ENCODE results near the gene JUND. TPM values are rescaled to one million over a fixed set of nuclear protein-coding genes. Genes with fewer than 3 reads are reported as not detected.

JUND gene
- total RNA-seq, 2 experiments from 2014 or later, result 254 to 311 TPM

DNA sequence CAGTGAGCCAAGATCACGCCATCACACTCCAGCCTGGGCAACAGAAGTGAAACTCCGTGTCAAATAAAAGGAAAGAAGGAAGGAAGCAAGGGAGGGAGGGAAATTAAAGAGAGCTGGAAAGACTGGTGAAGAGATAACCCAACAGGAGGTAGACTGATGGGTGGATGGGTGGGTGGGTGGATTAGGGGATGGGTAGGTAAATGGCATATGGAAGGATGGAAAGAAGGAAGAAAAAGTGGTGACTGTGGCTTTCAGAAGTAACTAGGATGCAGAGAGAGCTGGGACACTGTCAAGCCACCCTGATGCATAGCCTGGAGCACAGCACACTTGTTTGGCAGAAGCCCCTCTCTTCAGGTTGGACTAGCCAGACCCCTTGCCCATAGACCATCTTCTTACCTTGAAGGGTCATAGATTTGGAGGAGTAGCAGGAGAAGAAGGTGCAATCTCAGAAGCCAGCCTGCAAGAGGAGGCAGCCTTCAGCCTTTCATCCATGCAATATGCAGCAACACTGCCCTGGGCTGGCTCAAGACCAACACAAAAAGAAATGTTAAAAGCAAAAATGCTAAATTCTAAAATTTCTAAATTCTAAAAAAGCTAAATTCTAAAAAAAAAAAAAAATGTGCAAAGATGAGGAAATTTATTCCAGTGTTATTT, 12.2 kb downstream of the JUND start:
- H3K27ac Mint-ChIP-seq, result no peak overlapping the region

DNA sequence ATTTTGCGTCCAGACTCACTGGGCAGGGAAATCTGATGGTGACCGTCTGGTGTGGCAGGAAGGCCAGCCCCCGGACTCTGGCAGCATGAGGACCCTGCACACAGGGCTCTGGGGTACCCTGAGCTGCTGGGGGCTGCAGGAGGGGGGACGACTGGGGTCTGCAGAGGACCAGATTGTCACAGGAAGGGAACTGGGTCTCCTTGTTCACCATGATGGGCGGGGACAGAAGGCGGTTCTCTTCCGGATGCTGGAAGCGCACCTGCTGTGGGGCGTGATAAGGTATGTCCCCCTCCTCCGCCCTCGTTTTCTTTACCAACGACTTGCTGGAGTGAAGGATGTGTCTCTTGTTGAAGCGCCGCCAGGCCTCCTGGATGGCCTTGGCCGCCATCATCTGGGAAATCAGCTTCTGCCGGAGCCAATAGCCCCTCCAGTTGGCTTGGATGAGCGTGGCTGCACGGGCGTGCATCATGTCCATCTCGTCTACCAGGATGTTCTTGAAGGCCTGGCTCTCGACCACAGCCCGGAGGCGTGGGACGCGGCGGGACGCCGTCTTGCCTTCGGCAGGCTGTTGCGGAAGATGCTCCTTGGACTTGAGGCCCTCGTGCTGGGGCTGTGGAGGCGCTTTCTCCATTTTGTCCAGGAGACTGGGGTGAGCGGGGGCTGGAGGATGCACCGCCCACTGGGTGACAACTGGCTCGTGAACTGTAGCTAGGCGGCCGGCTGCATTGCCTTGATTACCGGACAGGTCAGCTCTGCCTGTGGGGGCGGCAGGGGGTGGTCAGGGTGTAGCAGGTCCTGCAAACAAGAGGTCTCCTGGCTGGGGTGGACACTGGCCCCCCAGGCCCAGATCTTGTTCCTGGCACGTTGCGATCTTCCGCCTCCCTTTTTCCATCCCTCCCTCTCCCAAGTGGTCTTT, 14.4 kb downstream of the JUND start:
- H3K36me3 Mint-ChIP-seq (ENCODE audit: low read depth), result peaks cover 4% of the 10 kb centered on the region
- ATAC-seq, result no peak
- POLR2A ChIA-PET, result no interaction called here
- no peak overlapping the region for H3K27ac Mint-ChIP-seq
- no peaks in the 10 kb centered on the region for H3K9me3 Mint-ChIP-seq (ENCODE audit: low read depth)
- no peaks in the 10 kb centered on the region for H3K27me3 Mint-ChIP-seq
- intact Hi-C loops (cut with DNase I, micrococcal nuclease), result no loop called here
- no peak for DNase-seq
- peaks cover 2% of the 10 kb centered on the region for H3K4me1 Mint-ChIP-seq
- no peak overlapping the region for H3K4me3 Mint-ChIP-seq
- CTCF ChIA-PET, result no interaction called here

More for the DNA sequence above, 12.2 kb downstream of the JUND start:
- intact Hi-C loops (cut with DNase I, micrococcal nuclease), result no loop called here
- Mint-ChIP-seq H3K36me3 (ENCODE audit: low read depth) (peaks cover 4% of the 10 kb centered on the region), H3K27me3 (no peaks in the 10 kb centered on the region), H3K4me3 (no peak overlapping the region), H3K9me3 (ENCODE audit: low read depth) (no peaks in the 10 kb centered on the region), H3K4me1 (peaks cover 3% of the 10 kb centered on the region)
- no peak for DNase-seq
- POLR2A ChIA-PET, result interaction anchor here (0.6 kb wide), 2 partner anchors 9 to 83 kb away, joined by 3 to 4 read pairs; no protein-coding TSS in a partner anchor
- ATAC-seq, result no peak
- CTCF ChIA-PET, result interaction anchor here (0.6 to 1.9 kb wide), 12 partner anchors 8 to 529 kb away, joined by 3 to 9 read pairs (median 3); no protein-coding TSS in a partner anchor

DNA sequence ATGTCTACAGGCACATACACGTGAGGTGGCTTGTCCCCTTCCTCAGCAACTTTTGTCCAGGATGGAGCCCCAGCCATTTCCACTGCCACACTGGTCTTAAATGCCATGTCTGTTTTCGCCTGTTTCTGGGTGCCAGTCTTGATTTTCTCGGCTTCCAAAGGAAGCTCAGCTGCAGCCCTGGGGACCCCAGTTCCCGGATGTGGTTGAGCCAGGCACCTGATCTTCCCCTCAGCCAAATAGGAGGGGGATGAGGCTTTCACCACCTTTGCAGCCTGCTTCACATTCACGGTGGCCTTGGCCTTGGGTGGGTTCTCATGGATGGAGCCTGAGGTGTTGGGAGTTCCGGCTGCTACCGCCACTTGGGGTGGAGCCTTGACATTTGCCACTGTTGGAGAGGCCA, 15.8 kb downstream of the JUND start:
- Mint-ChIP-seq H3K4me3 (no peak overlapping the region), H3K27me3 (no peaks in the 10 kb centered on the region), H3K36me3 (ENCODE audit: low read depth) (peaks cover 4% of the 10 kb centered on the region), H3K27ac (no peak overlapping the region), H3K4me1 (peaks cover 2% of the 10 kb centered on the region), H3K9me3 (ENCODE audit: low read depth) (no peaks in the 10 kb centered on the region)
- ChIA-PET POLR2A (no interaction called here), CTCF (no interaction called here)
- DNase-seq (no peak), ATAC-seq (no peak)
- intact Hi-C loops (cut with DNase I, micrococcal nuclease), result no loop called here

DNA sequence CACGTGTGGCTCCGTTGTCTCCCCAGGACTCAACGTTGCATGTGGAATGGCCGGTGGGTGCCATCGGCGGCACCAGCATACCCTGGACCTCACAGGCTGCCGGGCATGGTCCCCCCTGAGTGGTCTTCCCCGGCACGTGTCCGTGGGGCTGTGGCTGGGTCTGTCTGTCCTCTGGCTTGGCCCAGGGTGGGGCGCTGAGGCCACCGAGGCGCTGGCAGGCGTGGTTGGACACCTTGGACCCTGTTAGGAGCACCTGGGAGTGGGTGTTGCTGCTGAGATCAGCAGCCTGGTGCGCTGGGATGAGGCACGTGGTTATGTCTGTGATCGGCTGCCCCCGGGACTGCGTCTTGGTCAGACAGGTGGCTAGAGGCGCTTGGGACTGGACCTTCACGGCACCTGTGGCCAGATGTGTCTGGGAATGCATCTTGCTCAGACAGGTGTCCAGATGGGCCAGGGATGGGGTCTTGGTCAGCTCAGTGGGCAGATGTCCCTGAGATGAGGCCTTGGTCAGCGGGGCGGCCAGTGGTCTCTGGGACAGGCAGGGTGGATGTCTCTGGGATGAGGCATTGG, 16.4 kb downstream of the JUND start:
- POLR2A ChIA-PET, result no interaction called here
- Mint-ChIP-seq H3K36me3 (ENCODE audit: low read depth) (peaks cover 4% of the 10 kb centered on the region), H3K27me3 (no peaks in the 10 kb centered on the region), H3K4me3 (no peak overlapping the region), H3K4me1 (peaks cover 2% of the 10 kb centered on the region), H3K27ac (no peak overlapping the region), H3K9me3 (ENCODE audit: low read depth) (no peaks in the 10 kb centered on the region)
- CTCF ChIA-PET, result interaction anchor here (0.7 kb wide), 1 partner anchor 625 kb away, joined by 3 read pairs; no protein-coding TSS in a partner anchor
- intact Hi-C loops (cut with DNase I, micrococcal nuclease), result no loop called here
- DNase-seq (no peak), ATAC-seq (no peak)

DNA sequence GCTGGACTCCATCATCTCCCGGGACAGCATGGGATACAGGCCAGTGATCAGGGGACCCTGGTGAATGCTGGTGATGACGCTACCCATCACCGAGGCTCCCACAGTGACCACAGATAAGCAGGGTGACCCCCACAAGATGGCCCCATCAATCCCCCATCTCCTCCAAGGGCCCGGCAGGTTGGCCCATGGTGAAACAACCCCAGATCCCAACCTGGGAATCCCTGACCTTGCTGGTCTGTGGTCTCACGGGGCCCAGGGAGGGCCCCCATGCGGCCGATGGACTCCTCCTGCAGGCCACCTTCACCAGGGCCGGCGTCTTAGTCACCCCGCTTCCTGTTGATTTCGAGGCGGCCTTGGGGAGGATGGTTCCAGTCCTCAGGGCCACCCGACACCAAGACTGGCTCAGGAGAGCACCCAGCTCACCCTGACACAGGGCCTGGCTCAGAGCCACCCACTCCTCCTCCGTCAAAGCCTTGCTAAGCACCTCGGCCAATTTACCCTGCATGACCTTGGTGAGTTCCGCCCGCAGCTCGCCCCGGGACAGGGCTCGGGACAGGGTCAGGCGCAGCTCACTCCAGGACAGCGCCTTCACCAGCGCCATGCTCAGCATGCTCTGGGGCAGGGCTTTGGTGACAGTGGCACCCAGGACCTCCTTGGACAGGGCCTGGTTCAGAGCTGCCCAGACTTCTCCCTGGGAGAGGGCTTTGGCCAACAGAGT, 17.1 kb downstream of the JUND start:
- CTCF ChIA-PET, result interaction anchor here (0.7 kb wide), 1 partner anchor 625 kb away, joined by 3 read pairs; no protein-coding TSS in a partner anchor

DNA sequence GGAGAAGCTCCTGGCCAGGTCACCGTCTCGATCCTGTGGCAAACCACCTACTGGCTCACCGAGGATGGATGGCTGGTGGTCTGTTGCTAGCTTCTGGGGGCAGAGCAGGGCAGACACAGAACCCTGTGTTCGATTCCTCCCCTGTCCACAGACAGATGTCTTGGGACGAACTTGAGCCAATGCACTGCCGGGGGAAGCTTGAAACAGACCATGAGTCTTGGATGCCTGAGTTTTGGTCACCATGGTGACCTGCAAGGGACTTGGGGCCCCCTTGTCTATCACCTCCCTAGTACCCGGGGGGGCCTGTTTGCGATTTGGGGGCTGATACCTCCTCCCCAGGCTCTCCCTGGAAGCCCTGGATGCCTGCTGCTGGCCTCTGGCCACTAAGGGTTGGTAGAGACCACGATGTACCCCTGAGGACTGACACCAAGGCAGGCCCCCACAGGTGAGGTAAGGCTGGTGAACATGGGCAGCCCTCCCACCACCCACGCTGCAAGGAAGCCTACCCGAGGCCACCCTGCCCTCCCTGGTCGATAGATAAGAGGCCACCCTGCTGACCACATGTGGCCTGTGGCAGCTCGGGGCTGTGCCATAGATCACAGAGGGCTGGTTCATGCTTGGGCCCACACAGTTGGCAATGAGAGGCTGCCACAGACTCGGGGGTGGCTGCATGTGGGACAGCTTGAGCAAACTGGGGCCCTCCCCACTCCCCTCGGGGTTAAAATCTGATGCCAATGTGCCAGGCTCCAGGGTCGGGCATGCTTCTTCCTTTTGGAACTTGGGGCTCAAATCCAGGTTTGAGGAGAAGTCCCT, 17.9 kb downstream of the JUND start:
- ATAC-seq (no peak), DNase-seq (no peak)
- no peaks in the 10 kb centered on the region for H3K9me3 Mint-ChIP-seq (ENCODE audit: low read depth)
- H3K36me3 Mint-ChIP-seq (ENCODE audit: low read depth), result peaks cover 4% of the 10 kb centered on the region
- no peaks in the 10 kb centered on the region for H3K27me3 Mint-ChIP-seq
- intact Hi-C loops (cut with DNase I, micrococcal nuclease), result no loop called here
- H3K4me1 Mint-ChIP-seq, result peaks cover 2% of the 10 kb centered on the region
- ChIA-PET CTCF (interaction anchor here (0.7 to 1.2 kb wide), 3 partner anchors 11 to 65 kb away, joined by 3 to 7 read pairs (median 5); no protein-coding TSS in a partner anchor), POLR2A (no interaction called here)
- no peak overlapping the region for H3K4me3 Mint-ChIP-seq
- no peak overlapping the region for H3K27ac Mint-ChIP-seq

More for the DNA sequence above, 17.1 kb downstream of the JUND start:
- no peak overlapping the region for H3K4me3 Mint-ChIP-seq
- DNase-seq (no peak), ATAC-seq (no peak)
- no peaks in the 10 kb centered on the region for H3K27me3 Mint-ChIP-seq
- peaks cover 4% of the 10 kb centered on the region for H3K36me3 Mint-ChIP-seq (ENCODE audit: low read depth)
- peaks cover 2% of the 10 kb centered on the region for H3K4me1 Mint-ChIP-seq
- POLR2A ChIA-PET, result no interaction called here
- H3K27ac Mint-ChIP-seq, result no peak overlapping the region
- no peaks in the 10 kb centered on the region for H3K9me3 Mint-ChIP-seq (ENCODE audit: low read depth)
- intact Hi-C loops (cut with DNase I, micrococcal nuclease), result no loop called here

DNA sequence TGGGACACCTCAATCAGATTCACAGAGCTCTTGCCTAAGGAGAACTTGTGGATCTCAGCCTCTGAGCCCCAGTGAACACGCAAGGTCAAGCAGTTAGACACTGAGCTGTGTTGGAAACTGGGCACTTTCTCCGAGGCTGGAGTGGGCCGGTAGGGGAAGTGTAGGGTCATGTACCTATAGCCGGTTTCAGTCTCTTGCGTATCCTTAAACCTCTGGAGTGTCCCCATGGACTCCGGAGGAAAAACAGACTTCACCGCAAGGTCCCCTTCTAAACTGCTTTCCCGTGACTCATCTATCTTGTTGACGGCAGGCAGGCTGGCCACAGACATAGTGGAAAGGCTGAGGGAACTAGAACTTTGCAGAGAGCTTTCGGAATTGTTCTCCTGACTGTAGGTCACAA, 18.5 kb downstream of the JUND start:
- Mint-ChIP-seq H3K4me1 (peaks cover 2% of the 10 kb centered on the region), H3K36me3 (ENCODE audit: low read depth) (peaks cover 4% of the 10 kb centered on the region), H3K9me3 (ENCODE audit: low read depth) (no peaks in the 10 kb centered on the region), H3K27ac (no peak overlapping the region), H3K27me3 (no peaks in the 10 kb centered on the region), H3K4me3 (no peak overlapping the region)
- ATAC-seq (no peak), DNase-seq (no peak)
- intact Hi-C loops (cut with DNase I, micrococcal nuclease), result no loop called here
- ChIA-PET POLR2A (no interaction called here), CTCF (interaction anchor here (1.0 to 1.2 kb wide), 2 partner anchors 11 to 66 kb away, joined by 5 to 7 read pairs; no protein-coding TSS in a partner anchor)

DNA sequence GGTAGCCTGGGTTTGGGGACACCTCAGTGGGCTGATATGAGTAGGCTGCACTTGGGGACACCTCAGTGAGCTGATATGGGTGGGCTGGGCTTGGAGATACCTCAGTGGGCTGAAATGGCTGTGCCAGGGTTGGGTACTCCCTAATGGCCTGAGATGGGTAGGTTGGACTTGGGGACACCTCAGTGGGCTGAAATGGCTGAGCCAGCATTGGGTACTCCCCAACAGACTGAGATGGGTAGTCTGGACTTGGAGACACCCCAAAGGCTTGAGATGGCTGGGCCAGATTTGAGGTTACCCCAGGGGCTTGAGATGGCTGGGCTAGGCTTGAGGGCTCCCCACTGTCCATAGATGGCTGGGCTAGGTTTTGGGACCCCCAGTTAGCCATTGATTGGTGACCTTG, 19.3 kb downstream of the JUND start:
- H3K4me3 Mint-ChIP-seq, result no peak overlapping the region
- intact Hi-C loops (cut with DNase I, micrococcal nuclease), result no loop called here
- H3K27me3 Mint-ChIP-seq, result no peaks in the 10 kb centered on the region
- H3K4me1 Mint-ChIP-seq, result peaks cover 2% of the 10 kb centered on the region
- DNase-seq (no peak), ATAC-seq (no peak)
- peaks cover 4% of the 10 kb centered on the region for H3K36me3 Mint-ChIP-seq (ENCODE audit: low read depth)
- H3K9me3 Mint-ChIP-seq (ENCODE audit: low read depth), result no peaks in the 10 kb centered on the region
- CTCF ChIA-PET, result interaction anchor here (0.5 to 1.4 kb wide), 6 partner anchors 10 to 126 kb away, joined by 3 to 5 read pairs (median 4); no protein-coding TSS in a partner anchor
- POLR2A ChIA-PET, result interaction anchor here (0.6 kb wide), 1 partner anchor 16 kb away, joined by 3 read pairs; no protein-coding TSS in a partner anchor
- no peak overlapping the region for H3K27ac Mint-ChIP-seq

DNA sequence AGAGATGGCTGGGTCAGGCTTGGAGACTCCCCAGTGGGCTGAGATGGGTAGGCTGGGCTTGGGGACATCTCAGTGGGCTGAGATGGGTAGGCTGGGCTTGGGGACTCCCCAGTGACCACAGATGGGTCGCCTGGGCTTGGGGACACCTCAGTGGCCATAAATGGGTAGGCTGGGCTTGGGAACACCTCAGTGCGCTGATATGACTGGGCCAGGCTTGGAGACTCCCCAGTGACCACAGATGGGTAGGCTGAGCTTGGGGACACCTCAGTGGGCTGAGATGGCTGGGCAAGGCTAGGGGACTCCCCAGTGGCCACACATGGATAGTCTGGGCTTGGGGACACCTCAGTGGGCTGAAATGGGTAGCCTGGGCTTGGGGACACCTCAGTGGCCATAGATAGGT, 19.9 kb downstream of the JUND start:
- no peak for ATAC-seq
- POLR2A ChIA-PET, result no interaction called here

DNA sequence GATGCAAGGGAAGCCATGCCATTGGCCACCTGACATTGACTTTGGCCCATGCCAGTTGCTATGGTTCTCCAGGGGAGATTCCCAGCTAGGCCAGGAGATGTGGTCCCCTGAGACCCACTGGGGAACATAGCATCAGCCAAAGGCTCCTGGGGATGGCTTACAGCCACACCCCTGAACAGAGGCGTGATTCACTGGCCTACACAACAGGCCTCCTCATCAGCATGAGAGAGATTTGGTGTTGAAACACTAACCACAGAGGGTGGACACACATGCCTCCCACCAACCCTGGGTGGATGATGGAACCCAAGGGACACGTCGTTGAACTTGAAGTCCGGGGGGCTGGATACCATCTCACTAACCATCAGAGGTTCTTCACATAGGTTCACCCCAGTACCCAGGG, 21.5 kb downstream of the JUND start:
- ChIA-PET CTCF (interaction anchor here (0.5 to 1.5 kb wide), 3 partner anchors 11 to 30 kb away, joined by 3 to 6 read pairs (median 4); no protein-coding TSS in a partner anchor), POLR2A (no interaction called here)
- peaks cover 3% of the 10 kb centered on the region for H3K27me3 Mint-ChIP-seq
- ATAC-seq (no peak), DNase-seq (no peak)
- H3K9me3 Mint-ChIP-seq (ENCODE audit: low read depth), result no peaks in the 10 kb centered on the region
- intact Hi-C loops (cut with DNase I, micrococcal nuclease), result no loop called here
- no peaks in the 10 kb centered on the region for H3K4me1 Mint-ChIP-seq
- H3K27ac Mint-ChIP-seq, result no peak overlapping the region
- H3K36me3 Mint-ChIP-seq (ENCODE audit: low read depth), result no peaks in the 10 kb centered on the region
- no peak overlapping the region for H3K4me3 Mint-ChIP-seq

More for the DNA sequence above, 19.9 kb downstream of the JUND start:
- no peak overlapping the region for H3K27ac Mint-ChIP-seq
- CTCF ChIA-PET, result interaction anchor here (0.6 to 1.5 kb wide), 5 partner anchors 9 to 127 kb away, joined by 3 to 5 read pairs (median 3); no protein-coding TSS in a partner anchor
- H3K27me3 Mint-ChIP-seq, result no peaks in the 10 kb centered on the region
- peaks cover 2% of the 10 kb centered on the region for H3K4me1 Mint-ChIP-seq
- no peaks in the 10 kb centered on the region for H3K9me3 Mint-ChIP-seq (ENCODE audit: low read depth)
- DNase-seq, result no peak
- H3K4me3 Mint-ChIP-seq, result no peak overlapping the region
- intact Hi-C loops (cut with DNase I, micrococcal nuclease), result no loop called here
- H3K36me3 Mint-ChIP-seq (ENCODE audit: low read depth), result peaks cover 4% of the 10 kb centered on the region
